ENCODE measurements around the gene ZC3H12D. TPM values are rescaled to one million over a fixed set of nuclear protein-coding genes. Genes with fewer than 3 reads are reported as not detected.
A peak's percentile ranks its signal among the peaks of the same experiment; 100 is the strongest.
"Not testable (repeated sequence)": the region's sequence is repeated elsewhere in the genome, so short reads cannot be mapped to it uniquely, and the experiment has no call there.

ZC3H12D gene
- total RNA-seq: 0.86 TPM

DNA sequence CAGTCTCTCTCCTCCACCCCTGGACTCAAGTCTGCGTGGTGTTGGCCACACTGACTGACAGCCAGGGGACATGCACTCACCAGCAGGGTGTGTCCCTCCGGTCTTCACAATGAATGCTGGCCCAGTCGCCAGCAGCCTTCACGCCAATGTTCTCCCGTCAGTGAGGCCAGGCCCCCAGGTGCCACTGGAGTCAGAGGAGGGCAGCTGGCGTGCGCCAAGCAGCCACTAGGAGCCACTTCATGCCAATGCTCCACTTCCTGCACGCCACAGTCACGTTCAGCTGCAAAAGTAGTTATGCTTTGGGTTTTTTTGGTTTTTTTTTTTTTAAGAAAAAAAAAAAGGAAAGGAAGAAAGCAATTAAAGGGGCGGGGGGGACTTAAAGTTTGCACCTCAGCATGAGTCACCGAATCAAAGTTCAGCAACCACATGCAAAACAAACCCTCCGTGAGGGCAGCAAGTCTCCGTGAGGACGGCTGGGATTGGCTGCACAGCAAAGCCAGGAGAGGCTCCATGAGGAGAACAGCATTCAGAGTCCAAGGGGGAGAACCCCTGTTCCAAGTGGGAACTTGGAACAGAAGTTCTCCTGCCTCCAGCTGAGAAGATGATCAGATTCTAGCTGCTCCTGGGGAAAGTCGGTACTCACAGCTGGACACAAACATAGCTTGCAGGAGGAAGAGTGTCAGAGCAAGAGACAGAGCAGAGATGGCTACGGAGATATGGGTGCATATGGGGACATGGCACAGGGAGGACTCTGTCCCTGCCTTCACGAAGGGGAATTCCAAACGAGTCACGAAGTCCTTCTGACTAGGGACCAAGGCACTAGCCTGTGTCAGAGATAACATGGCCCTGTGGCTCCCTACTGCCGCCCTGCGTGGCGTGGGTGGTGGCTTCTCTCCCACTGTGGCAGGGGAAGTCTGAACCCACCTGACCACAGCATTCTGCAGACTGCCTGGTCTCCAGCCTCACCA is at the start of gene ZC3H12D:
TSS of gene ZC3H12D (minus strand) at position 282 of the 968 bp plus-strand sequence. CDS start 10,471 bp downstream, outside the sequence.
- peak; percentile 46 for ATAC-seq
- peak; percentile 49 for DNase-seq (ENCODE audit: low spot score)

DNA sequence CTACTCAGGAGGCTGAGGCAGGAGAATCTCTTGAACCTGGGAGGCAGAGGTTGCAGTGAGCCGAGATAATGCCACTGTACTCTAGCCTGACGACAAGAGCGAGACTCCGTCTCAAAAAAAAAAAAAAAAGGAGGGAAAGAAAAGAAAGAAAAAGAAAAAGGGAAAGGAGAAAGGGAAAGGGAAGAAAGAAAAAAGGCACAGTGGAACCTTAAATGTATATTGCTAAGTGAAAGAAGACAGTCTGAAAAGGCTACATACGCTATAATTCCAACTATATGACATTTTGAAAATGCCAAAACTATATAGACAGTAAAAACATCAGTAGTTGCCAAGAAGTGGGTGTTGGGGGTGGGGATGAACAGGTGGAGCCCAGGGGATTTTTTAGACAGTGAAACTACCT is 44.8 kb upstream of the ZC3H12D start:
- ATAC-seq (no peak), DNase-seq (ENCODE audit: low spot score) (no peak)

DNA sequence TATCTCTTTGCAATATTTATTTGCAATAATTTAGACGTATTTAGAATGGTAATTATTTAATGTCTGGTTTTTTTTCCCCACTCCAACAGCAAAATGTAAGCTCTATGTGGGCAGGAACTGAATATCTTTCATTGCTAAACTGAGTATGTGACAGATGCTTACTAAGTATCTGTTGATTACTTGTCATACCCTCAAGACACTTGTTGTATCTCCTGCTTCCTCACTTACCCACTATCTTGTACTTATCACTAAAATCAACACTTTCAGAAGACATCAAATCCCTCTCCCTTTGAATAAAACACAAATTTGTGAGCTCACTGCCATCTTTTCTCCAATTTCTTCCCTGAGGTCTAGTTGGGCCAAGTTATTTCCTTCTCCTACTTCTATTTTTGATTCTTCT is 30.7 kb upstream of the ZC3H12D start:
- ATAC-seq (no peak), DNase-seq (ENCODE audit: low spot score) (no peak)

DNA sequence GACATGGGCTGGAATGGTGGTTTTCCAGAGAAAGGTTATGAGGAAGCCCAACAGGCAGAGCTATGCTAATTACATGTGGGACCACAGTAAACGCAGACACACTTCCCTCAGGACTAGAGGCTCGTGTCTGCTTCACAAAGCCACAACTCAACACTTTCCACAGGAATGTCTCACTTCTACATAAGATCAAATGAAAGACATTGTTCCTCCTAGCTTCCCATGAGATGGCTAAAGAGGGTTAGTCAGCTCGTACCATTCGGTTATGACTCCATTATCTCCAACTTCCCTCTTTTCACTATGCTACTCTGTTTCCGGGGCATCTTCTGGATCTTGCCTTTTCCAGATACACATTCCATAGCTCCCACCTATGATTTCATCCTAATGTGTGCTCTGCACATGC is 29.1 kb upstream of the ZC3H12D start:
- ATAC-seq (no peak), DNase-seq (ENCODE audit: low spot score) (no peak)

DNA sequence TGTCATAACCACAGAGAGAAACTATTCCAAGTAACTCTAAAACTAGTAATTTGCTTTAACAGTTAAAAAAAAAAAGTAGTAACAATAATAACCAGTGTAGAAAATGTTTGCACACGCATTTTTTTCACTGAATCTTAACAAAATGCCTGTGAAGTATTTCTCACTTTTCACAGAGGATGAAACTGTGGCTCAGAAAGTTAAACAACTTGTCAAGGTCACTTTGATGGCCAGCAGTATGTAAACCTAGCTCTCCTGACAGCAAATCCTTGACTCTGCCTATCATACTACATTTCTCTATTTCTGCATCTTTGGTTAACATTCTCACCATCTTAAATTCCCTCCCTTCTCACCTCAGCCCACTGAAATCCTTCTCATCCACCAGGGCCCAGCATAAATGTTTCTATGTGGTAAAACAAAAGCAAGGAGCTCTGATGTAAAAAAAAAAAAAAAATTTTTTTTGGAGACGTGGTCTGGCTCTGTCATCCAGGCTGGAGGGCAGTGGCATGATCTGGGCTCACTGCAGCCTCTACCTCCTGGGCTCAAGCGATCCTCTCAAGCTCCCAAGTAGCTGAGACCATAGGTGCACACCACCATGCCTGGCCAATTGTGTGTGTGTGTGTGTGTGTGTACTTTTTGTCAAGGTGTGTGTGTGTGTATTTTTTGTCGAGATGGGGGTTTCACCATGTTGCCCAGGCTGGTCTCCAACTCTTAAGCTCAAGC is 26.1 kb upstream of the ZC3H12D start:
- ATAC-seq (no peak), DNase-seq (ENCODE audit: low spot score) (no peak)

DNA sequence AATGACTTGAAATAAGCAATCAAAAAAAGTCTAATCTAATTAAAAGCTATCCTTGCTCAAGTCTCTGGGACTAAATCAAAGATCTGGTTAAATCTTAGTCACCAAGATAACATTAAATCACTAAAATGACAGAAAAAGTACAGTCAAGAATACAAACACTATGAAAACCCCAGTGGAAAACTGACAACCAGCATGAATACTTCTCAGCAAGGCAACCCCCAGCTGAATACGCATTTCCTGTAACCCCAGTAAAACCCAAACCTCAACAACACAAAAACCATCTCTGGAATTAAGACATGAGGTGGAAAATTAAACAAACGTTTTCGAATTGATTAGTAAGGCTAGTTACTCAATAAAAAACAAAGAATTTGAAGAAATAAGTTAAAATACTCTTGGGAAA is 23.7 kb upstream of the ZC3H12D start:
- DNase-seq (ENCODE audit: low spot score) (no peak), ATAC-seq (no peak)

DNA sequence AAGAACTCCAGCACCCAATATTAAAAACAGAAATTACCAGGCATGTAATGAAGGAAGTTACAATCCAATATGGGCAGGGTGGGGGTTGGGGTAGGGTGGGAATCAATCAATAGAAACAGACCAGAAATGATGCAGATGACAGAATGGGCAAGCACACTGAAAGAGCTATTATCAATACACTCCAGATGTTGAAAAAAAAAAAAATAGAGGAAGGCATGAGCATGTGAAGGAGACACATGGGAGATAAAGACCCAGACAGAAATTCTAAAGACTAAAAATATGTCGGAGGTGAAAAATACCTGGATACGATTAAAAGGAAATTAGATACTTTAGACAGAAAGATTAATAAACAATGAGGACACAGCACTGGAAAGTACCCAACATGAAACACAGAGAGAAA is 19.1 kb upstream of the ZC3H12D start:
- ATAC-seq (no peak), DNase-seq (ENCODE audit: low spot score) (no peak)

DNA sequence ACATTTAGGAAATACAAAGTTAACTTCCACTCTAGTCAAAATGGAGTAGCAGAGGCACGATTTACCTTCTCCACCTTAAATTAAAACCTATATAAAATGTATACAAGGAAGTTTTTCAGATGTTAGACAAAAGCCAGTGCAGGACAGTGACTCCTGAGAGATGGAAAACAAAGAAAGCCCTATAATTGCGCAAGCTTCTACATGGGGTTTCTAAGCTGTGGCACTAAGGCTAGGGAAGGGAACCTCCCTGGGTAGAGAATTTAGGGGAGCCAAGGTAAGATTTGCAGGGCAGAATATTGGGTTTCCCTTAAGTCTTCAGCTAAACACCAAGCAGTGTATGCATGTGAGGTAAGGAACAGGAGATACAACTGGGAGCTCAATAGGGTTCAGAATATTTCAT is 18.5 kb upstream of the ZC3H12D start:
- ATAC-seq (no peak), DNase-seq (ENCODE audit: low spot score) (no peak)

DNA sequence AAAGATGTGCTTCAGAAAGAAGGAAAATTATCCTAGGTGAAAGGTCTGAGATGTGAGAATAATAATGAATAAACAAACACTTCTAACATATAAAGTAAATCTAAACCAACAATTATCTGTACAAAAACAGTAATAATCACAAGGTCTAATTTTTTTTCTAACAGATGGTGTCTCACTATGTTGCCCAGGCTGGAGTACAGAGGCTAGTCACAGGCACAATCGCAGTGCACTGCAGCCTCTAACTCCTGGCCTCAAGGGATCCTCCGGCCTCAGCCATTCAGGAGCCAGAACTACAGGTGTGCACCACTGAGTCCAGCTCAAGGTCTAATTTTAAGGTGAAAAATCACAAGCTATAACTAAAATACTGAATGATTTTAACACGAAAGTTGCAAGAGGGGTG is 17.0 kb upstream of the ZC3H12D start:
- ATAC-seq (no peak), DNase-seq (ENCODE audit: low spot score) (no peak)

DNA sequence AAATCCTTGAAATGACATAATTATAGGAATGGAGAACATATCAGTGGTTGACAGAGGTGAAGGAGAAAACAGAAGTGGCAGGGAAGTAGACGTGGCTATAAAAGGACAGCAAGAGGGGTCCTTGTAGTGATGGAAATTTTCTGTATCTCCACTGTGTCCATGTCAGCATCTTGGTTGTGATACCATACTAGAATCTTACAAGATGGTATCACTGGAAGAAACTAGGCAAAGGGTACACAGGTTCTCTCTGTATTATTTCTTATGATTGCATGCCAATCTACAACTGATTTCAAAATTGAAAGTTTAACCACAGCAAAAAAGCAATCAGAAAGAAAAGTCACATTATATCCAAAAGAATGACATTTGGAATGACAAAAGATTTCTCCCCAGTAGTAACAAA is 16.4 kb upstream of the ZC3H12D start:
- ATAC-seq (no peak), DNase-seq (ENCODE audit: low spot score) (no peak)

DNA sequence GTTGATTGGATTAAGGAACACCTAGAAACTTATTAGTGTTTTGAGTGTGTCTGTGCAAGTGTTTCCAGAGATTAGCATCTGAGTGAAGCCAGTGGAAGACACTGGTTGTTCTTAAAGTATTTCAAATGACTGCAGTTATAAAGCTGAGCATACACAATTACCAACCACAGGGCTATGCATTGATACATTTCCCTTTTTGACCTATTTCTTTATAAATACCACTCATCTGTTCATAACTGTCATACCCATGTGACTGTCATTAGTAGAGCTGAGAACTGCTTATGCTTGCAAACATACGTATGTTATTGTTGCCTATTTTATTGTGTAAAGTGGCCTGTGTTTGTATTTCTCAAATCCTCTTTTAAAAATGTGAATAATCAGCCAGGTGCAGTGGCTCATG is 15.3 kb upstream of the ZC3H12D start:
- ATAC-seq (no peak), DNase-seq (ENCODE audit: low spot score) (no peak)

DNA sequence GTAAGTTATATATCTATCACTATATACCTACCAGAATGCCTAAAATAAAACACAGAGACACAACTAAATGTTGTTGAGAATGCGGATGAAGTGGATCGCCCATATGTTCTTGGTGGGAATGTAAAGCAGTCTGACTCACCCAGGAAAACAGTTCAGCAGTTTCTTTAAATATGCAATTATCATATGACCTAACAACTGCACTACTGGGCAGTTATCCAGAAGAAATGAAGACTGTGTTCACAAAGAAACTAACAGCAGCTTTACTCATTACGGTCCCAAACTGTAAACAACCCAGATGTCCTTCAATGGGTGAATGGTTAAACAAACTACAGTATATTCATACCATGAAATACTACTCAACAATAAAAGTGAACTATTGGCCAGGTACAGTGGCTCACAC is 14.3 kb upstream of the ZC3H12D start:
- no peak for ATAC-seq
- DNase-seq (ENCODE audit: low spot score): no peak

DNA sequence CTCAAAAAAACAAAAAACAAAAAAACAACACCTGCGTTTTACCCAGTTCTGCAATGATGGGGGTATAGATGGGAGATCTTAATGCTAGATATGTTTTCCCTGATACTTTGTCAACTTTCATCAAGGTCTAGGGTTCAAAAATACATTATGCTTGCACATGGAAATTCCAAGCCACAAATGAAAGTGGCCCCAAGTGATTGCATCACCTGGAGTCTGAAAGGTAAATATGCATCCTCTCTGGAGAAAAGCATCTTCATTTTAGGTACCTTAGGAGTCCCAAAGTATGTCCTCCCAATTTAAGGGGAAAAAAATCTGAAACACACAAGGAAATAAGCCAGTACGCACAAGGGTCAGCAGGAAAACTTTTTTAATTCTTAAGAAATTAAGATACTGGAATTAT is 12.6 kb upstream of the ZC3H12D start:
- no peak for ATAC-seq
- no peak for DNase-seq (ENCODE audit: low spot score)

DNA sequence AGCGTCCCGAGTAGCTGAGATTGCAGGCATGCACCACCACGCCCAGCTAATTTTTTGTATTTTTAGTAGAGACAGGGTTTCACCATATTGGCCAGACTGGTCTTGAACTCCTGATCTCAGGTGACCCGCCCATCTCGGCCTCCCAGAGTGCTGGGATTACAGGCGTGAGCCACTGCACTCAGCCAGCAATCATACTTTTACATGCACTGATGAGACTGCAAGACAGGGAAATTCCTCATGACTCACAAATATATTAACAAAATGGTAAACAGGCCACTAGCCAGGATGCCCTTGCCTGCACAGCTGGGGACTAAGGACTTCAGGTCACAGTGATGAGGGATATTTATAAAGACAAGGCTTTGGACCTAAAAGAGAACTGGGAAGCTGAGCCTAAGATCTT is 11.8 kb upstream of the ZC3H12D start:
- not testable (repeated sequence) for DNase-seq (ENCODE audit: low spot score); ATAC-seq

DNA sequence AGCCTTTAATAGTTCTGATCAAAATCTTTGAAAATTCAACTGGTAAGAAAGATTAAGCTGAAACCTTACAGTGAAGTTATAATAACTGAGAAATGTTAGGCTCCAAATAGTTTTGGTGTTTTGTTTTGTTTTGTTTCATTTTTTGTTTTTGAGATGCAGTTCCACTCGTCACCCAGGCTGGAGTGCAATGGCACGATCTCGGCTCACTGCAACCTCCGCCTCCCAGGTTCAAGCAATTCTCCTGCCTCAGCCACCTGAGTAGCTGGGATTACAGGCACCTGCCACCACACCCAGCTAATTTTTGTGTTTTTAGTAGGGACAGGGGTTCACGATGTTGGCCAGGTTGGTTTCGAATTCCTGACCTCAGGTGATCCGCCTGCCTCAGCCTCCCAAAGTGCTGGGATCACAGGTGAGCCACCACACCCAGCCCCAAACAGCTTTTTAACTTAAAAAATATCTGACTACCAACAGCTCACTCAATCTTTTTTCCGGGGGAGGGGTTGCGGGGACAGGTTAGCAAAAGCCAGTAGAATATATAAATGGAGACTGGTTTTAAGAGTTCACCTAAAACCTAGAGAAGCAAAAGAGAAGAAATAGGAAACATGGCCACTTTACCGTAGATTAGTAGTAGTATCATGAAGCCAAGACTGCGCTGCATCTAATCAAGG is 10.7 kb upstream of the ZC3H12D start:
- ATAC-seq; DNase-seq (ENCODE audit: low spot score): not testable (repeated sequence)

DNA sequence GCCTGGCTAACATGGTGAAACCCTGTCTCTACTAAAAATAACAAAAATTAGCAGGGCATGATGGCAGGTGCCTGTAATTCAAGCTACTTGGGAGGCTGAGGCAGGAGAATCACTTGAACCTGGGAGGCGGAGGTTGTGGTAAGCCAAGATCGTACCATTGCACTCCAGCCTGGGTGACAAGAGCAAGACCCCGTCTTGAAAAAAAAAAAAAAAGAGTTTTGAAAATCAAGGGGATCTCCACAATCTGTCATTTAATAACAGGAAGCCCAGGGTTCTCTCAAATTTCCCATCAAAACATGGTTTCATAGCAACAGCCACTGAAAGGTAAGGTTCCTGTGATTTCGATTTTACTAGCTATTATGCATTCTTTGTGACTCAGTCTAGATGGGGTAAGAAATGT is 10.0 kb upstream of the ZC3H12D start:
- DNase-seq (ENCODE audit: low spot score); ATAC-seq: not testable (repeated sequence)

DNA sequence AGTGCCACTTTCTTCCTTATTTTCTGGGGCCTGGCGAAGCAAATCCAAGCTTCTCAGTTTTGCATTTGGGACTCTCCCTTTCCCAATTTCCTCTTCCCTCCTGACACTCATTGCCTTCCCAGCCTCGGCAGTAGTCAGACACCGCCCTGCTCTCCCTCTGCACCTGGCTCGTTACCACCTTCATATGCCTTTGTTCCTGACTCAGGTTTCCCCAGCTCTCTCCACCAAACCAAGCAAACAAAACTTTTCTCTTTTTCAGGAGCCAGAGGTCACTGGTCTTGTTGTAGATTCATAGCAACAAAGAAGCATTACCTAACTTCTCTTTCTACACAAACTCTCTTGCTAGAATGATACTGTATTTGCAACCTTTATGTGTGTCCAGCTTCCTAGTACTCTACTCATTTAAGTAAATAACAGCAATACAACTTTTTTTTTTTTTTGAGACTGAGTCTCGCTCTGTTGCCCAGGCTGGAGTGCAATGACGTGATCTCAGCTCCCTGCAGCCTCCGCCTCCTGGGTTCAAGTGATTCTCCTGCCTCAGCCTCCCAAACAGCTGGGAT is 9.0 kb upstream of the ZC3H12D start:
- ATAC-seq (no peak), DNase-seq (ENCODE audit: low spot score) (no peak)

DNA sequence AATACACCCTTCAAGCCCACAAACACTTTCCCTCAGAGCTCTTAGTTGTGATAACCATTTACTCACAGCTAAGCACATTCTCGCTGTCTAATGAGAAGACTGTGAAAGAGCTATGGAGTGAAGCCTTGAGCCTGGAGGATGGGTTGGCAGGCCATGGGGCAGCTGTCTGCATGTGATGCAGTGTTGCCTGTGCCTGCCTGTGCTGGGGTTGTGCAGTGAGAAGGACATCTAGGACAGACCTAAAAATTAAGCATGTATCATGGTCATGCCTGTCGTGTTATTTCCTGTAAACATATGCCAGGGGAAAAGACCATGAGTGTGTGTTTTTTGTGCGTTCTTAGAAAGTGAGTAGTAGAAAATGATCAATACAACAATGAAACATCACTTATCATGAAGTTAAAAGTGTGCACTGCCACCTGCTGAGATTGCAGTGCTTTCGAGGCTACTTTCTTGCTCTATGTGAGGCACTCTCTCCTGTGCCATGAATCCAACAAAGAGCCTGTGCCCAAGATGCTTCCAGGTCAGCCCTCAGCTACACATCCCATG is 8.1 kb upstream of the ZC3H12D start:
- DNase-seq (ENCODE audit: low spot score): no peak
- ATAC-seq: no peak

DNA sequence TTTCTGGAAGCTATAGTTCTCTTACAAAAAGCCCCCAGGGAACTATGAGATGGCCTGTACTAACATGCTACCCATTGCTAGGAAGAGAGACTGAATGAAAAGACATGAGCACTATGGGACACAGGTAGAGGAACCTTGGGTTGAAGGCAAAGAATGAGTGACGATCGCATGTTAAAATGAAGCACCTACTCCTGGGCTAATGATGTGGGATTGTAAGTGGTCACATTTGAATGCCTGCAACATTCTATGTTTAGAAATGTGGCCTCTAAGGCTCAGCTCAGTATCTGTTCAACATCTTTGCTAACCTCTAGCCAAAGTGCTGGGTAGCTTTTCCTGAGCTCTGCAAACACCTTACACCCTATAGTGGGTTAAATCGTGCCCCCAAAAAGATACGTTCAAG is 5.2 kb upstream of the ZC3H12D start:
- ATAC-seq: no peak
- DNase-seq (ENCODE audit: low spot score): peak; percentile 7

DNA sequence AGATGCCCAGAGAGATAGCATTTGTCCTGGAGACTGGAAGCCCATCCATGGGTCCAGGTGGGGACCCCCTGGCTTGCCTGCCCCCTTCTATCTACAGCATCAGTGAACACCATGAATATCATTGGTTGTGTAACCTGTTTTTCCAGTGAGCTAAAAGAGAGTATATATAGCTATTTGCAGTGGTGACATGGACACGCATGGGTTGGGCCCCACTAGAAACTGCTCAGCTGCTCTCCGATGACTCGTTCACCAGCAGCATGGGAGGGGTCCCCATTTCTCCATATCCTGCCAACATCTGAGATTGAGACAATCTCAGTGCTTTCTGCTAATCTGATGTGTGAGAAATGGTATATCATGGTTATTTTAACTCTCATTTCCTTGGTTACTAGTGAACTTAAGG is 4.0 kb upstream of the ZC3H12D start:
- peak; percentile 14 for DNase-seq (ENCODE audit: low spot score)
- no peak for ATAC-seq

DNA sequence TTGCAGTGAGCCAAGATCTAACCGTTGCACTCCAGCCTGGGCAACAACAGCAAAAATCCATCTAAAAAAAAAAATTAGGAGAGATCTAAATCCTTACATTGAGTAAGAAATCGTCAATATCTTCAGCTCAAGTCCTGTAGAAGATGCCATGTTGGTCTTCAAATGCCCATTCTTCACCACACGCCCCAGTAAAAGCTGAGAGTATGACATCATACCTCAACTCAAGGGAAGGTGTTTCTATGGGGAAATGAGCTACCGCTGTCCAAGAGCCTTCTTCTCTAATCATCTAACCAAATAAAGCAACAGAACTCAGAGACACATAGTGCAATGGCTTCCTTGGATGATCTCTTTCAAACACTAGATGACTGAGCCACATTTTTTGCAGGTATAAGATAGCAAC is 2.5 kb upstream of the ZC3H12D start:
- DNase-seq (ENCODE audit: low spot score) (no peak), ATAC-seq (no peak)
